ENCODE measurements around the gene PBX3. TPM values are rescaled to one million over a fixed set of nuclear protein-coding genes. Genes with fewer than 3 reads are reported as not detected.

Gene PBX3
- total RNA-seq, 2 experiments from 2014 or later, result 40.8 to 54.6 TPM

DNA sequence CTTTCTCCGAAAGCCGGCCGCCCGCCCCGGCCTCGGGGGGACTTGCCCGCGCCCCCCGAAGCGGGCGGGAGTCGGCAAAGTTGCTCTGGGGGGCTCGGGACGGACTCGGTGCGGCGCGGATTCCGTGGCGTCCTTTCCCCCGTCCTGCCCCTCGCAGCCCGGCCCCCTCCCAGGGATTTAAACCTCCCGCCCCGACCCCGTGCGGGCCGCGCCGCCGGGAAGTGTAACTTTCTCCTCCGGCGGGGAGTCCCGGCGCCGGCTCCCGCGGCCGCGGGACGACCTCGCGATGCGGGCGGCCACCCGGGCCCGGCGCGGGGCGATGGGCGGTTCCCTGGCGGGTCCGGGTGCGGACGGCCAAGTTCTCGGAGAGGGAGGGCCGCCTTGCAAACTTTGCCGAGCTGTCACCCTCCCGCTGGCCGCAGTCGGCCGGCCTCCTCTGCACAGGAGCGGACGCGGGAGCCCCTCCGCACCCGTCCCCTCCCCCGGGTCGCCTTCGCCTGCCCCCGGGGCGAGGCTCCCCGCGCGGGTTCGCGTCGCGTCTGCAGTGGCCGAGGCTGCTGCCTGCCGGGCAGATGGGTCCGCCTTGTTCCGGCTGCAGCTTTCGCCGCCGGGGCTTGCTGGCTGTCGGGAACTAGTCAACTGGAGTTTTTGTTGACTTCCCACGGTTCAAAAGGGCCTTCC is 732 bp downstream of the PBX3 start:
- POLR2A ChIA-PET, result no interaction called here

GRCh38 chr9:125748446-125749099 is 1.4 kb downstream of the PBX3 start:
- ChIA-PET CTCF (ENCODE audit: unreplicated experiment) (no interaction called here), POLR2A (interaction anchor here (0.6 kb wide), 2 partner anchors 11 to 207 kb away, joined by 3 to 5 read pairs; no protein-coding TSS in a partner anchor)
- BruUV-seq (replicated peaks), result no TSS peak
- TF ChIP-seq EZH2phosphoT487 (IDR thresholded peaks at IDR 0.05; ENCODE audit: borderline replicate concordance, low read depth, low read length), result no peak
- no peak for TF ChIP-seq CTCF (conservative IDR thresholded peaks at IDR 0.05; ENCODE audit: low read length)
- H3K4me2 ChIP-seq (ENCODE audit: low read length), result peak overlapping the region; percentile 71
- intact Hi-C loops (cut with micrococcal nuclease; ENCODE audit: unreplicated experiment), result loop anchor here (5.0 kb wide), 1 partner anchor 341 kb away; no protein-coding TSS in a partner anchor
- H3K79me2 ChIP-seq (ENCODE audit: insufficient read depth, low read depth, low read length), result no peaks in the 10 kb centered on the region
- H2AFZ ChIP-seq (ENCODE audit: low read length), result no peak overlapping the region; the same call in 1 of the 2 replicates
- no peaks in the 10 kb centered on the region for H3K9me3 ChIP-seq (ENCODE audit: low read length)
- H3K4me3 ChIP-seq (ENCODE audit: low read depth, low read length, poor library complexity, severe bottlenecking), result peak overlapping the region; percentile 70
- no peaks in the 10 kb centered on the region for H3K9me2 ChIP-seq (ENCODE audit: insufficient read depth, low read length)
- H4K20me1 ChIP-seq (ENCODE audit: insufficient read depth, low read length), result peaks cover 3% of the 10 kb centered on the region; the same call in 1 of the 2 replicates
- H3K36me3 ChIP-seq (ENCODE audit: insufficient read depth, low read length), result peaks cover 22% of the 10 kb centered on the region
- H3K27ac ChIP-seq (ENCODE audit: low read depth, low read length, poor library complexity, severe bottlenecking), result no peak overlapping the region
- no peak for DNase-seq (ENCODE audit: low spot score)
- H3K4me1 ChIP-seq (ENCODE audit: insufficient read depth, low read length, poor library complexity, severe bottlenecking), result peaks cover 26% of the 10 kb centered on the region

More for the DNA sequence above, 732 bp downstream of the PBX3 start:
- peaks cover 21% of the 10 kb centered on the region for H3K36me3 ChIP-seq (ENCODE audit: insufficient read depth, low read length)
- no peaks in the 10 kb centered on the region for H3K9me2 ChIP-seq (ENCODE audit: insufficient read depth, low read length)
- CTCF ChIA-PET (ENCODE audit: unreplicated experiment), result no interaction called here
- peak; percentile 27 for DNase-seq (ENCODE audit: low spot score)
- peaks cover 3% of the 10 kb centered on the region; the same call in 1 of the 2 replicates for H4K20me1 ChIP-seq (ENCODE audit: insufficient read depth, low read length)
- H3K4me2 ChIP-seq (ENCODE audit: low read length), result peak overlapping the region; percentile 71
- peak overlapping the region; percentile 23; the same call in 1 of the 2 replicates for H2AFZ ChIP-seq (ENCODE audit: low read length)
- H3K4me1 ChIP-seq (ENCODE audit: insufficient read depth, low read length, poor library complexity, severe bottlenecking), result peaks cover 26% of the 10 kb centered on the region
- TF ChIP-seq EZH2phosphoT487 (IDR thresholded peaks at IDR 0.05; ENCODE audit: borderline replicate concordance, low read depth, low read length), result no peak
- intact Hi-C loops (cut with micrococcal nuclease; ENCODE audit: unreplicated experiment), result loop anchor here (2.0 to 5.0 kb wide), 2 partner anchors 73 to 341 kb away; no protein-coding TSS in a partner anchor
- H3K9me3 ChIP-seq (ENCODE audit: low read length), result no peaks in the 10 kb centered on the region
- BruUV-seq (replicated peaks), result no TSS peak
- no peaks in the 10 kb centered on the region for H3K79me2 ChIP-seq (ENCODE audit: insufficient read depth, low read depth, low read length)
- H3K27ac ChIP-seq (ENCODE audit: low read depth, low read length, poor library complexity, severe bottlenecking), result no peak overlapping the region
- H3K4me3 ChIP-seq (ENCODE audit: low read depth, low read length, poor library complexity, severe bottlenecking), result peak overlapping the region; percentile 70

DNA sequence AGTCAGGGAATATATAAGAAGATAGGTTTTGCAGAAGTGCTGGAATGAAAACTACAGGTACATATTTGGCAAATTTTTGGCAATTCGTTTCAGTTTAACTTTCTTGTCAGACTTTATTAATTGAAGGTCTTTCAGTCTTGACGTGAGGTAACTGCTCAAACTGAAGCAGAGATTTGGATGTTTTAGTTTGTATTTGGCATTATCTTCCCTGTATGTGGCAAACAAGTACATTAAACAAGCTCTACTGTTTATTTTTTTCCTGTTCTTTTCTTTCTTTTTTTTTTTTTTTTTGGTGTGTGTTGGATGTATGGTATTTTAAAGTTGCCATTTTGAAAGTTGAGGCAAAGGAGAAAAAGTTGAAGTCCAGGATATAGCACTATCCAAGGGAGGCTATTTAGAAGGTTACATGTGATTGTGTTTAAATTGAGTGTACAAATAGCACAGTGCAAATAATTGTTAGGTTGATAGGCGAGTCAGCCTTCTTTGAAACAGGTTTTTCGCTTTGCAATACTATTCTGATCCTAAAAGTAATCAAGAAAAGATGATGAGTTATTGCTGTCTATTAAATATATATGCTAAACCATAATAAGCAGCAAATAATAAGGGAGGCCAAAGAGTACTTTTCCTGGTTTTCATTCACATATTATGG is 2.2 kb downstream of the PBX3 start:
- POLR2A ChIA-PET, result interaction anchor here (0.6 kb wide), 2 partner anchors 10 to 207 kb away, joined by 3 to 5 read pairs; no protein-coding TSS in a partner anchor
- no peak for DNase-seq (ENCODE audit: low spot score)
- H3K9me2 ChIP-seq (ENCODE audit: insufficient read depth, low read length), result no peaks in the 10 kb centered on the region
- CTCF ChIA-PET (ENCODE audit: unreplicated experiment), result no interaction called here
- no peak overlapping the region for H2AFZ ChIP-seq (ENCODE audit: low read length)
- peaks cover 3% of the 10 kb centered on the region; the same call in 1 of the 2 replicates for H4K20me1 ChIP-seq (ENCODE audit: insufficient read depth, low read length)
- no peaks in the 10 kb centered on the region for H3K79me2 ChIP-seq (ENCODE audit: insufficient read depth, low read depth, low read length)
- TF ChIP-seq EZH2phosphoT487 (IDR thresholded peaks at IDR 0.05; ENCODE audit: borderline replicate concordance, low read depth, low read length) (no peak), CTCF (conservative IDR thresholded peaks at IDR 0.05; ENCODE audit: low read length) (no peak)
- TSS peak; percentile 67 for BruUV-seq (replicated peaks)
- H3K36me3 ChIP-seq (ENCODE audit: insufficient read depth, low read length), result peaks cover 28% of the 10 kb centered on the region
- H3K4me2 ChIP-seq (ENCODE audit: low read length), result peak overlapping the region; percentile 71
- no peaks in the 10 kb centered on the region for H3K9me3 ChIP-seq (ENCODE audit: low read length)
- intact Hi-C loops (cut with micrococcal nuclease; ENCODE audit: unreplicated experiment), result loop anchor here (5.0 kb wide), 1 partner anchor 342 kb away; no protein-coding TSS in a partner anchor
- H3K27ac ChIP-seq (ENCODE audit: low read depth, low read length, poor library complexity, severe bottlenecking), result no peak overlapping the region
- H3K4me1 ChIP-seq (ENCODE audit: insufficient read depth, low read length, poor library complexity, severe bottlenecking), result peaks cover 26% of the 10 kb centered on the region
- no peak overlapping the region for H3K4me3 ChIP-seq (ENCODE audit: low read depth, low read length, poor library complexity, severe bottlenecking)

Data from OCI-LY7 (cell line).